ENCODE measurements around the gene PEX14.

Gene PEX14

DNA sequence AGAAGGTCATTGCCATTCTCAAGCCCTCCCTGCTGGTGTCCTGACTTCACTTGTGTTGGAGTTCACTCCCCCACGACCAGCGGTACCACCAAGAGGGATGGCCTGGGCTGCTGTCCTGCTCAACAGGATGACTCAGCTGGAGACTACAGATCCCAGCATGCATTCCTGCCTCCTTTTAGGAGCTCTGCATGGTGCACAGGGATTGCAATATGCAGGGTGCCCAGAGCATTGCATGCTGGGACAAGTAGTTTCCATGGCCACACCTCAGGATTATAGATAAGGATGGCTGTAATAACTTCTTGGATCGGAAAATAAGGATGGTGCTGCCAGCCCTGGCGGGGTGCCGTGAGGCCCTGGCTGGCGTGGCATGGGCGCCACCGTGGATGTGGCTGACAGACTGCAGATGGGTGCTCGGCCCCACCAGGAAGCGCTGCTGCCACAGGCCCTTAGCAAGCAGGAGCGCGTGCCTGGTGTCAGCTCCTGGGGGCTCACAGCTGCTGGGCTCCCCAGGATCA lies 171.7 kb downstream of the PEX14 start:
- no peak for DNase-seq
- TF ChIP-seq, protein P1, sequence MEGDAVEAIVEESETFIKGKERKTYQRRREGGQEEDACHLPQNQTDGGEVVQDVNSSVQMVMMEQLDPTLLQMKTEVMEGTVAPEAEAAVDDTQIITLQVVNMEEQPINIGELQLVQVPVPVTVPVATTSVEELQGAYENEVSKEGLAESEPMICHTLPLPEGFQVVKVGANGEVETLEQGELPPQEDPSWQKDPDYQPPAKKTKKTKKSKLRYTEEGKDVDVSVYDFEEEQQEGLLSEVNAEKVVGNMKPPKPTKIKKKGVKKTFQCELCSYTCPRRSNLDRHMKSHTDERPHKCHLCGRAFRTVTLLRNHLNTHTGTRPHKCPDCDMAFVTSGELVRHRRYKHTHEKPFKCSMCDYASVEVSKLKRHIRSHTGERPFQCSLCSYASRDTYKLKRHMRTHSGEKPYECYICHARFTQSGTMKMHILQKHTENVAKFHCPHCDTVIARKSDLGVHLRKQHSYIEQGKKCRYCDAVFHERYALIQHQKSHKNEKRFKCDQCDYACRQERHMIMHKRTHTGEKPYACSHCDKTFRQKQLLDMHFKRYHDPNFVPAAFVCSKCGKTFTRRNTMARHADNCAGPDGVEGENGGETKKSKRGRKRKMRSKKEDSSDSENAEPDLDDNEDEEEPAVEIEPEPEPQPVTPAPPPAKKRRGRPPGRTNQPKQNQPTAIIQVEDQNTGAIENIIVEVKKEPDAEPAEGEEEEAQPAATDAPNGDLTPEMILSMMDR (IDR thresholded peaks at IDR 0.05; ENCODE audit: low read depth, low read length): no peak
- Histone ChIP-seq H3K27me3 (ENCODE audit: insufficient read depth, low read depth, severe bottlenecking) (no peaks in the 10 kb centered on the region), H3K36me3 (peaks cover 80% of the 10 kb centered on the region), H3K4me3 (ENCODE audit: low read depth, low read length) (no peak overlapping the region), H3K27ac (no peak overlapping the region), H3K9me3 (ENCODE audit: severe bottlenecking) (no peaks in the 10 kb centered on the region)

DNA sequence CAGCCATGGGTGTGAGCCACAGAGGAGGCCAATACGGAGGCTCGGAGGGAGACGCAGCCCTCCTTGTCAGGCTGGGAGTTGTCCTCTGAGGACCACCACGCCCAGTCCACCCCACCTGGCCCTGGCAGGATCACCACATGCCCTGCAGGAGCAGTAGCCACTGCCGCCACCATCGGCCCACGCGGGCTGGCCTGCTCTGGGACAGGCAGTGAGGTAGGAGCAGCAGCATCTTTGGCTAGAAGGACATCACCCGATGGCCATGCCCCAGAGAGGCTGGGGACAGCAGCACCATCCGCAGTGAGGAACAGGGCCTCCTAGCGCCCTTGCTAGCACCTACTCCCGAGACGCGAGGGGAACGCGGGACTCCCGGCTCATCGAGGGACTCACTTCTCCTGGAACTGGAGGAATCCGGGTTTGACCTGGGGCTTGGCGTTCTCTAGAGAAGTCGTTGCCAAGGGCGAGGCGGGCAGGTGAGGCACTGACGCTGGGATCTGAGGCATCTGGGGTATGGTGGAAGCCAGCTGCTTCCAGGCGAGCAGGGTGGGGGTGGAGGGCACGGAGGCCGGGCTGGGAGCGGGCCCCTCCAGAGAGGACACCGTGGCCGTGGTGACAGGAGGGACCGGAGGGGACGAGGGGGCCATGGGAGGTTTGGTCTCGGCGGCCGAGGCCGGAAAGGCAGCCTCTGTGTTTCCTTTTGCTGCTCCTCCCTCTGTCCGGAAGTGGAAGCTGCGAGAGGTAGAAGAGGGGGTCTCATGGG lies 172.8 kb downstream of the PEX14 start:
- TF ChIP-seq, protein P1 (IDR thresholded peaks at IDR 0.05; ENCODE audit: low read depth, low read length): no peak
- Histone ChIP-seq H3K27me3 (ENCODE audit: insufficient read depth, low read depth, severe bottlenecking) (no peaks in the 10 kb centered on the region), H3K4me3 (ENCODE audit: low read depth, low read length) (no peak overlapping the region), H3K36me3 (peaks cover 82% of the 10 kb centered on the region), H3K27ac (no peak overlapping the region), H3K9me3 (ENCODE audit: severe bottlenecking) (no peaks in the 10 kb centered on the region)
- no peak for DNase-seq

DNA sequence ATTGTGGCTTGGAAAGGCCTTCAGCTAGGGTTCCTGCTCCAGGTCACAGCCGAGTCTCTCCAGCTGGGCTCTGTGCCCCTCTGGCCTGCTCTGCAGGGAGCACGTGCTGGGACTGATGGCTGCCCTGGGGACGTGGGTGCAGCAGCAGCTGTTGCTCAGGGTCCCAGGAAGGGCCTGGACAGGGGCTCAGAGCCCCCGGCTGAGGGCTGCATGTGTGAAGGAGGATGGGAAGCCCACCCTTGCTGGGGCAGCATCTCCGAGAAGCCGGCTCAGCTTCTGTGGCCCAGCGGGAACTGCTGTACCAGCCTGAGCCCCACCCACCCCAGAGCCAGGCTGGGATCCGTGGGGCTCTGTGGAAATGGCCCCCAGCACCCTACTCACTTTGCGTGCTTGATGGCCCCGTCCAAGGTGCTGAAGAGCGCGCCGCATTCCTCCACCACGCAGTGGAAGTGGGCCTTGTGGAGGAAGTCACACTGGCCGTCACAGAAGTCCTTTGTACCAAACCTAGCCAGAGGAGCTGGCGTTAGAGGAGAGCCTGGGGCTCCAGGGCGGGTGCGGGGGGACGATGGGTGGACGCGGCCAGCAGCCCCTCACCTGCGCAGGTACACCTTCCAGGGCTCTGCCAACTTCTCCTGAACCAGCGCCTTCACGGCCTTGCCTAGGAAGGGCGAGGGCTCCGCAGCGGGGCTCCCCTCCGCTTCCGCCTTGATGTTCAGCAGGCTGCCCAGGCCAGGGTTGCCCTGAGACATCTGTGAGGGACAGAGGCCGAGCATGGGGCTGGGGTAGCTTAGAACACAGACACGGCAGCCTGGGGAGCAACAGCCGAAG lies 174.2 kb downstream of the PEX14 start:
- Histone ChIP-seq H3K4me3 (ENCODE audit: low read depth, low read length) (no peak overlapping the region), H3K27me3 (ENCODE audit: insufficient read depth, low read depth, severe bottlenecking) (no peaks in the 10 kb centered on the region), H3K27ac (no peak overlapping the region), H3K36me3 (peaks cover 81% of the 10 kb centered on the region), H3K9me3 (ENCODE audit: severe bottlenecking) (no peaks in the 10 kb centered on the region)
- TF ChIP-seq, protein P1 (IDR thresholded peaks at IDR 0.05; ENCODE audit: low read depth, low read length): no peak
- no peak for DNase-seq

DNA sequence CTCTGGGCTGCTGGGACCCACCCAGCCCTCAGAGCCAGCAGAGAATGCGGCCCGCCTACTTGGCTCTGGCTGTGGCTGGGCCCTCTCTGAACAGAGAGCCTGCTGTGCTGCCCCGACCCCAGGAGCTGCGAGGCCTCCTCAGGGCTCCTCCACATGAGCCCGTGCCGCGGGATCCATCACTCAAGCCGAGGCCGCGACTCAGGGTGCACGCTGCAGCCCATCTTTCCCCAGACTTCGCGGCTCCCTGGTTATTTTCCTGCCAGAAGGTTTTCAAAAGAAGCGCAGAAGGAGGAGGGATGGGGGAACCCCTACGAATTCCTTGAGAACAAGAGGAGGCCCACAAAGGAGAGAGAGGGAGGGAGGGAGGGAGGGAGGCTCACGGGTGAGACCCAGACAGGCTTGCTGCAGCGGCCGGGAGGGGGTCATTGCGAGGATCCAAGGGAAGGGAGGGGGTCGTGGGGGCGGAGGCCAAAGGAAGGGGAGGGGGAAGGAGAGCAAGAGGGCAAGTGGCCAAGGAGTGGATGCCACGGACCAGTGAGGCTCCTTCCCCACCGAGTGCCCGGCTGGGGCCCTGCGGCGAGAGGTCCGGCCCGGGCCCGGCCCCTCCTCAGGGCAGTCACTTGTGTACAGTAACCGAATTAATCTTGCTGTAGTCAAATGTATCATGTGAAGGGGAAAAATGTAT lies 174.9 kb downstream of the PEX14 start:
- TF ChIP-seq, protein P1 (IDR thresholded peaks at IDR 0.05; ENCODE audit: low read depth, low read length): no peak
- no peaks in the 10 kb centered on the region for H3K27me3 ChIP-seq (ENCODE audit: insufficient read depth, low read depth, severe bottlenecking)
- no peak overlapping the region for H3K27ac ChIP-seq
- no peak for DNase-seq
- H3K9me3 ChIP-seq (ENCODE audit: severe bottlenecking): no peaks in the 10 kb centered on the region
- peaks cover 81% of the 10 kb centered on the region for H3K36me3 ChIP-seq
- no peak overlapping the region for H3K4me3 ChIP-seq (ENCODE audit: low read depth, low read length)

DNA sequence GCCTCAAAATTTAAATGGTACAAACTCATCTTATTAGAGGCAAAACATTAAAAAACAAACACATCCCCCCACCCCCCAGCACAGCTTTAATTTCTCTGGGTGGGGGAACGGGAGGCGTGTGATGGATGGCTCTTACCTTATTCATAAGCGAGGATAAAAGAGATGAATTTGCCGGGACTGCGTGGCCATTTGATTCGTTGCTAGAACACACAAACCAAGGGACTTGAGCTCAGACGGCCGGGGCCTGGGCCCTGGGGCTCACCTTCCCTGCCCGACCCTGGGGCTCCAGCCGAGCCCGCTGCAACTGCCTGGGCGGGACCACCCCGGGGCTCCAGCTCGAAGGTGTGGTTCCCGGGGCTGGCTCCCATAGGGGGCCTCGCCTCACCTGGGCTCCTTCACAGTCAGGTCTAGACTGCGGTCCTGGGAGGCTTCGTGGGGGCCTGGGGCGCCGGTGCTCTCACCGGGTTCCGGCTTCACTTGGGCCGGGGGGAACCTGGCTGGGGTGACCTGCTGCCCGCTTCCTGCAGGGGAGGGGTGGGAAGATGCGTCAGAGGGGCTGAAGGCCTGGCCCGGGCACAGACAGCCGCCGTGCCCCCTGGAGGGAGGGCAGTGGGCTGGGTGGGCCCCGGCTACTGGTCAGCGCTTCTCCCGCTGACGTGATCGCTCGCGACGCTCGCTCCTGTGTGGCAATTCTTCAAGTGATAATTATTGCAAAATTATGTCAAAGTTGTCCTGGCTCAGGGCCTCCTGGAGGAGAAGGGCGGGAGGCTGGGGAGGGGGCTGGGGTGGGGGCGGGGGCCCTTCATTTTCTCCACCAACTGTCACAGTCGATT lies 176.0 kb downstream of the PEX14 start:
- H3K4me3 ChIP-seq (ENCODE audit: low read depth, low read length): no peak overlapping the region
- peaks cover 79% of the 10 kb centered on the region for H3K36me3 ChIP-seq
- TF ChIP-seq, protein P1 (IDR thresholded peaks at IDR 0.05; ENCODE audit: low read depth, low read length): no peak
- H3K27ac ChIP-seq: no peak overlapping the region
- no peaks in the 10 kb centered on the region for H3K27me3 ChIP-seq (ENCODE audit: insufficient read depth, low read depth, severe bottlenecking)
- DNase-seq: no peak
- no peaks in the 10 kb centered on the region for H3K9me3 ChIP-seq (ENCODE audit: severe bottlenecking)
